ENCODE data around the gene ZNF407.

The ZNF407 gene

DNA sequence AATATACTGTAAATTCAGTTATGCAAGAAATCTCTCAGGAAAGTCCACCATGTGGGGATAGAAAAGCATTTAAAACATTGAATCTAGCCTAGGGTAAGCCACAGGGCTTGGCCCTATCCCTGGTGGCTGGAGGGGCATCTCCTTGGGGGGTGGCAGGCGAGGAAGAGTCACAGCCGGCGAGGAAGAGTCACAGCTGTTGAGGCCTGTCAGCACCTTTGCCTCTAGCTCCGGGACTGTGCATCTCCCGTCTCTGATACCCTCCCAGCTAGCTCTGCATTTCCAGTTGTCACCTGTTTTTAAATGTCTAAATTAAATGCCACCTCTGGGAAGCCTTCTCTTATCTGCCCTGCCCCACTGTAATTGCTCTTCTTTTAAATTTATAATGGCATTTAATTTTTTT is 276.7 kb downstream of the ZNF407 start:
- H3K9me3 ChIP-seq: no peaks in the 10 kb centered on the region
- no peaks in the 10 kb centered on the region for H3K4me1 ChIP-seq
- TF ChIP-seq, protein P1, sequence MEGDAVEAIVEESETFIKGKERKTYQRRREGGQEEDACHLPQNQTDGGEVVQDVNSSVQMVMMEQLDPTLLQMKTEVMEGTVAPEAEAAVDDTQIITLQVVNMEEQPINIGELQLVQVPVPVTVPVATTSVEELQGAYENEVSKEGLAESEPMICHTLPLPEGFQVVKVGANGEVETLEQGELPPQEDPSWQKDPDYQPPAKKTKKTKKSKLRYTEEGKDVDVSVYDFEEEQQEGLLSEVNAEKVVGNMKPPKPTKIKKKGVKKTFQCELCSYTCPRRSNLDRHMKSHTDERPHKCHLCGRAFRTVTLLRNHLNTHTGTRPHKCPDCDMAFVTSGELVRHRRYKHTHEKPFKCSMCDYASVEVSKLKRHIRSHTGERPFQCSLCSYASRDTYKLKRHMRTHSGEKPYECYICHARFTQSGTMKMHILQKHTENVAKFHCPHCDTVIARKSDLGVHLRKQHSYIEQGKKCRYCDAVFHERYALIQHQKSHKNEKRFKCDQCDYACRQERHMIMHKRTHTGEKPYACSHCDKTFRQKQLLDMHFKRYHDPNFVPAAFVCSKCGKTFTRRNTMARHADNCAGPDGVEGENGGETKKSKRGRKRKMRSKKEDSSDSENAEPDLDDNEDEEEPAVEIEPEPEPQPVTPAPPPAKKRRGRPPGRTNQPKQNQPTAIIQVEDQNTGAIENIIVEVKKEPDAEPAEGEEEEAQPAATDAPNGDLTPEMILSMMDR (IDR thresholded peaks at IDR 0.05; ENCODE audit: low read depth, low read length): no peak
- H3K27me3 ChIP-seq: no peaks in the 10 kb centered on the region
- DNase-seq: no peak
- H3K36me3 ChIP-seq: no peaks in the 10 kb centered on the region
- no peak overlapping the region for H3K4me3 ChIP-seq (ENCODE audit: low read depth, low read length)

DNA sequence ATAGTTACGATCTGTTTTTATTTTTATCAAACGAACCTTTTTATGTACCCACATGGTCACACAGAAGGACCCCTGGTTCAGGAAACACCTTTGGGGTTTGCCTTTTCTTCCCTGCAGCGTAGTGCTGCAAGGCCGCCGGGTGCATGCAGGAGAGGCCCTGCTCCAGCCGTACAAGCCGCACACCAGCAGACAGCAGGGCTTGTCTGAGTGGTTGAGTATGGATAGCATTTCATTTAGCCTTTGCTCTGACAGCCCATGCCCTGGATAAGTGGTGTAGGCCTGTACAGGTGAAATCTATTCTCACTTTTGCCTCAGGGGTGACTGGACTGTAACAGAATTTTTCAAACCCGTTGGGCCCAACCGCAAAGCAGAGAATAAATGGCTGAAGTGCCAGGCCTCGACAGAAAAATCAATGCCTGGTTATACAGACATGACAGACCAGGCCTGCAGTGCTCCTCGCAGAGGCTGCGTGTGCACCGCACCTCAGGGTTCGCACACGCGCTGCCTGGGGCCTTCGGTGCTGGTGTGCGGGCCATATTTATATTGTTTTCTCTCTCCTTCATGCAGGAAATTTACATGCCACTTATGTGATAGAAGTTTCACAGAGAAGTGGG is 279.1 kb downstream of the ZNF407 start:
- no peak overlapping the region for H3K4me3 ChIP-seq (ENCODE audit: low read depth, low read length)
- no peak for DNase-seq
- no peaks in the 10 kb centered on the region for H3K36me3 ChIP-seq
- no peaks in the 10 kb centered on the region for H3K4me1 ChIP-seq
- no peaks in the 10 kb centered on the region for H3K27me3 ChIP-seq
- no peaks in the 10 kb centered on the region for H3K9me3 ChIP-seq
- TF ChIP-seq, protein P1 (IDR thresholded peaks at IDR 0.05; ENCODE audit: low read depth, low read length): no peak

- Histone ChIP-seq H3K4me3 (ENCODE audit: low read depth, low read length) (no peak overlapping the region), H3K36me3 (no peaks in the 10 kb centered on the region), H3K27me3 (no peaks in the 10 kb centered on the region), H3K9me3 (no peaks in the 10 kb centered on the region), H3K4me1 (no peaks in the 10 kb centered on the region)
- no peak for DNase-seq
- TF ChIP-seq, protein P1 (IDR thresholded peaks at IDR 0.05; ENCODE audit: low read depth, low read length): no peak
Measured at GRCh38 chr18:74878267-74878666, 280.6 kb downstream of the ZNF407 start.

DNA sequence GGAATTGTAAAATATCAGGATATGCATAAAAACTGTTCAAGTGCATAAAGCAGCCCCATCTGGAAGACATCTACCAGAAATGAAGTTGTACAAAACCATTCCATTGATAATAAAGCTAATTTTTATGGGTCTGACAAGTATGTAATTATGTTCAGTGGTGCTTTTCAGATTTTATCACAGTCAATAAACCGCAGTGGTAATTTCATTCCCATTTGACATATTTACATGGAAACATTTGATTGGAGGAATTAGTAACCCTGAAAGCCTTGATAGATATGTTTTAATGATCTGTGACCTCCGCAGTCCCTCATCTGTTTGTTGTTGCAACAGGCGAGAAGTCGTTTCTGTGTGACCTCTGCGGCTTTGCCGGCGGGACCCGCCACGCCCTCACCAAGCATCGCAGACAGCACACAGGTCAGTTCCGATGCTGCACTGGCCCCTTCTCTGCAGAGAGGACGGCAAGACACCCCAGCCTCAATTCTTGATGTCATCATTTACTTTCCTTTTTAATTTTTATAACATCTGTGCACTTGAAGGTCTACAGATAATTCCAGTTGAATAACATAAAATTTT is 283.1 kb downstream of the ZNF407 start:
- Histone ChIP-seq H3K4me3 (ENCODE audit: low read depth, low read length) (no peak overlapping the region), H3K36me3 (no peaks in the 10 kb centered on the region), H3K27me3 (no peaks in the 10 kb centered on the region), H3K9me3 (no peaks in the 10 kb centered on the region), H3K4me1 (no peaks in the 10 kb centered on the region)
- peak; percentile 9 for DNase-seq
- TF ChIP-seq, protein P1 (IDR thresholded peaks at IDR 0.05; ENCODE audit: low read depth, low read length): no peak

DNA sequence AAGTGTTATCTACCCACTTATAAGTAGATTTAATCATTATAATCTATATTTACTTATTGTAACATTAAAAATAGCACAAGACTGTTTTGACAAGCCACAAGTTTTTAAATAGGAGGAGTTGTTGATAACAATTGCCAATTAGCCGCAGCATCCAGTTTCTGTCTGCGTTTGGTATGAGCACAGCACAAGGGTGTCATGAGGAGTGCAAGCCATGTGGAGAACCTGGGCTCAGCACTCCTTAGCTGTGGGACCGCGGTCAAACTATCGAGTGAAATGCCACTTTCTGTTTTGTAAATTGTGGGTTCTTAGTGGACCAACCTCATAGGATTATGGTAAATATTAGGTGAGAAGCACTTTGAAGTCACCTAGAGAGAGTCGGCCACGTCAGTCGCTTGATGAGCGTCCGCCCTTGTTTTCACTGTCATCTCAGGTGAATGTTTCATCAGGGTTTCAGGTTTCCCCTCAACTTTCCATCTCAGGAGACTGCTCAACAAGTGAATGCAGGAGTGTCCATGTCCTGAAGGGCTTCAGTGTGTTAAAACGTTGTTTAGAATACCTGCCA is 294.5 kb downstream of the ZNF407 start:
- H3K4me1 ChIP-seq: no peaks in the 10 kb centered on the region
- H3K4me3 ChIP-seq (ENCODE audit: low read depth, low read length): no peak overlapping the region
- no peak for DNase-seq
- TF ChIP-seq, protein P1 (IDR thresholded peaks at IDR 0.05; ENCODE audit: low read depth, low read length): no peak
- no peaks in the 10 kb centered on the region for H3K27me3 ChIP-seq
- H3K36me3 ChIP-seq: no peaks in the 10 kb centered on the region
- no peaks in the 10 kb centered on the region for H3K9me3 ChIP-seq

- Histone ChIP-seq H3K4me3 (ENCODE audit: low read depth, low read length) (no peak overlapping the region), H3K9me3 (no peaks in the 10 kb centered on the region), H3K27me3 (no peaks in the 10 kb centered on the region), H3K4me1 (no peaks in the 10 kb centered on the region), H3K36me3 (no peaks in the 10 kb centered on the region)
- no peak for DNase-seq
- TF ChIP-seq, protein P1 (IDR thresholded peaks at IDR 0.05; ENCODE audit: low read depth, low read length): no peak
Measured at GRCh38 chr18:74895686-74896085, 298.0 kb downstream of the ZNF407 start.

Data from BE2C (cell line).